Suprapubic skin (tissue), 4 donors: ENCODE measurements around the gene ANKRD22. TPM values are rescaled to one million over a fixed set of nuclear protein-coding genes. Genes with fewer than 3 reads are reported as not detected.

Experiments
- DNase-seq, 2 donors: peaks; one replicate each; pipeline ENCODE4 v3.0.0-alpha.2; 2019; ENCODE audit warnings: low spot score in 2 of 2
- H3K27ac ChIP-seq: fragments of 200-600 bp; sonication (generic); one replicate; pipeline ENCODE4 v1.5.1; 2019
- H3K27me3 ChIP-seq: fragments of 200-600 bp; sonication (generic); one replicate; pipeline ENCODE4 v1.5.1; 2019
- H3K36me3 ChIP-seq: fragments of 200-600 bp; sonication (generic); one replicate; pipeline ENCODE4 v1.5.1; 2019
- H3K4me1 ChIP-seq: fragments of 200-600 bp; sonication (generic); one replicate; pipeline ENCODE4 v1.5.1; 2019
- H3K4me3 ChIP-seq: fragments of 200-600 bp; sonication (generic); one replicate; pipeline ENCODE4 v1.5.1; 2019; ENCODE audit warnings: mild to moderate bottlenecking
- H3K9me3 ChIP-seq: fragments of 200-600 bp; sonication (generic); one replicate; pipeline ENCODE4 v1.5.1; 2019
- CTCF ChIP-seq, 2 donors: fragments of 200-600 bp in 1 of 2; fragments of 450-650 bp in 1 of 2; sonication (generic) in 1 of 2; IDR thresholded peaks; one replicate each; pipeline ENCODE4 v1.5.1; 2016 to 2019; ENCODE audit warnings: antibody characterized with exemption in 2 of 2, mild to moderate bottlenecking in 1 of 2, moderate library complexity in 1 of 2
- EP300 ChIP-seq: sonication (generic); formaldehyde crosslinking; IDR thresholded peaks from one replicate; pipeline ENCODE4 v1.6.1; 2017; ENCODE audit warnings: antibody characterized with exemption
- POLR2A ChIP-seq, 2 donors: fragments of 450-650 bp; IDR thresholded peaks; one replicate each; pipeline ENCODE4 v1.6.1; 2017; ENCODE audit warnings: antibody characterized with exemption in 2 of 2, mild to moderate bottlenecking in 2 of 2, moderate library complexity in 2 of 2
- POLR2AphosphoS5 ChIP-seq, 3 donors: sonication (generic); formaldehyde crosslinking; IDR thresholded peaks; one replicate each; pipeline ENCODE4 v1.6.1; 2017; ENCODE audit warnings: antibody characterized with exemption in 3 of 3
- WGBS: methylation state at CpG from one replicate; pipeline ENCODE4 v1.1.5; 2018; 5-methylcytosine and 5-hydroxymethylcytosine counted together
- total RNA-seq, 4 donors: library from RNA; depleted of rRNA; stranded (reverse); fragments of >200 nt; gene quantifications; one replicate each; pipeline ENCODE4 v1.1.0, GENCODE V29; 2016

Gene ANKRD22
- total RNA-seq, 4 donors from 2014 or later = 19.6 to 30.1 (median 29.3) TPM

- no peak overlapping the region for H3K4me3 ChIP-seq
- no peaks in the 10 kb centered on the region for H3K9me3 ChIP-seq
- H3K27me3 ChIP-seq = no peaks in the 10 kb centered on the region
- no peak for DNase-seq
- no peak overlapping the region for H3K27ac ChIP-seq
- 64% methylated on average over 4 of the region's 4 CpGs for WGBS
- peaks cover 6% of the 10 kb centered on the region for H3K4me1 ChIP-seq
- TF ChIP-seq POLR2A (IDR thresholded peaks at IDR 0.05) = no peak
- TF ChIP-seq EP300 = no peak
- TF ChIP-seq POLR2AphosphoS5 (IDR thresholded peaks at IDR 0.05) = no peak
- no peak for TF ChIP-seq CTCF (IDR thresholded peaks at IDR 0.05)
- H3K36me3 ChIP-seq = no peaks in the 10 kb centered on the region
Measured at GRCh38 chr10:88809621-88810020, 42.0 kb downstream of the ANKRD22 start.

GRCh38 chr10:88805924-88806323 is 45.7 kb downstream of the ANKRD22 start:
- DNase-seq = no peak
- peaks cover 15% of the 10 kb centered on the region for H3K4me1 ChIP-seq
- TF ChIP-seq EP300 = no peak
- TF ChIP-seq CTCF (IDR thresholded peaks at IDR 0.05) = no peak
- no peak for TF ChIP-seq POLR2AphosphoS5 (IDR thresholded peaks at IDR 0.05)
- TF ChIP-seq POLR2A (IDR thresholded peaks at IDR 0.05) = no peak
- 94% methylated on average over 3 of the region's 3 CpGs for WGBS
- H3K27ac ChIP-seq = no peak overlapping the region
- H3K36me3 ChIP-seq = no peaks in the 10 kb centered on the region
- no peaks in the 10 kb centered on the region for H3K27me3 ChIP-seq
- H3K9me3 ChIP-seq = no peaks in the 10 kb centered on the region
- H3K4me3 ChIP-seq = no peak overlapping the region

GRCh38 chr10:88805361-88805760 is 46.3 kb downstream of the ANKRD22 start:
- no peak overlapping the region for H3K4me3 ChIP-seq
- TF ChIP-seq CTCF (IDR thresholded peaks at IDR 0.05) = no peak
- no peaks in the 10 kb centered on the region for H3K27me3 ChIP-seq
- H3K4me1 ChIP-seq = peaks cover 15% of the 10 kb centered on the region
- H3K27ac ChIP-seq = no peak overlapping the region
- no peaks in the 10 kb centered on the region for H3K9me3 ChIP-seq
- WGBS = 57% methylated on average over 2 of the region's 2 CpGs
- no peak for DNase-seq
- H3K36me3 ChIP-seq = no peaks in the 10 kb centered on the region

GRCh38 chr10:88804083-88804812 is 47.4 kb downstream of the ANKRD22 start:
- Histone ChIP-seq H3K9me3 (no peaks in the 10 kb centered on the region), H3K36me3 (no peaks in the 10 kb centered on the region), H3K27me3 (no peaks in the 10 kb centered on the region), H3K4me3 (no peak overlapping the region), H3K4me1 (peaks cover 12% of the 10 kb centered on the region), H3K27ac (peak overlapping the region; percentile 81)
- TF ChIP-seq CTCF (IDR thresholded peaks at IDR 0.05) = no peak
- TF ChIP-seq POLR2A (IDR thresholded peaks at IDR 0.05) = no peak
- no peak for TF ChIP-seq EP300
- TF ChIP-seq POLR2AphosphoS5 (IDR thresholded peaks at IDR 0.05) = no peak
- no peak for DNase-seq
- WGBS = 28% methylated on average over 6 of the region's 6 CpGs

GRCh38 chr10:88803641-88804040 is 48.0 kb downstream of the ANKRD22 start:
- no peak for DNase-seq
- 54% methylated on average over 2 of the region's 2 CpGs for WGBS
- H3K9me3 ChIP-seq = no peaks in the 10 kb centered on the region
- H3K36me3 ChIP-seq = no peaks in the 10 kb centered on the region
- H3K4me3 ChIP-seq = no peak overlapping the region
- H3K27ac ChIP-seq = peak overlapping the region; percentile 81
- no peak for TF ChIP-seq CTCF (IDR thresholded peaks at IDR 0.05)
- no peak for TF ChIP-seq POLR2AphosphoS5 (IDR thresholded peaks at IDR 0.05)
- TF ChIP-seq EP300 = no peak
- no peak for TF ChIP-seq POLR2A (IDR thresholded peaks at IDR 0.05)
- H3K27me3 ChIP-seq = no peaks in the 10 kb centered on the region
- peaks cover 12% of the 10 kb centered on the region for H3K4me1 ChIP-seq
